Activated gamma-delta T cell treated with Interleukin-2 at 50 U/mL for 16 hours (primary cell): ENCODE data around the gene CDK12.
"Not testable (repeated sequence)": the region's sequence is repeated elsewhere in the genome, so short reads cannot be mapped to it uniquely, and the experiment has no call there.

Experiments used
- DNase-seq: peaks from one replicate; pipeline ENCODE4 v3.0.0-alpha.2; 2020

CDK12 gene

DNA sequence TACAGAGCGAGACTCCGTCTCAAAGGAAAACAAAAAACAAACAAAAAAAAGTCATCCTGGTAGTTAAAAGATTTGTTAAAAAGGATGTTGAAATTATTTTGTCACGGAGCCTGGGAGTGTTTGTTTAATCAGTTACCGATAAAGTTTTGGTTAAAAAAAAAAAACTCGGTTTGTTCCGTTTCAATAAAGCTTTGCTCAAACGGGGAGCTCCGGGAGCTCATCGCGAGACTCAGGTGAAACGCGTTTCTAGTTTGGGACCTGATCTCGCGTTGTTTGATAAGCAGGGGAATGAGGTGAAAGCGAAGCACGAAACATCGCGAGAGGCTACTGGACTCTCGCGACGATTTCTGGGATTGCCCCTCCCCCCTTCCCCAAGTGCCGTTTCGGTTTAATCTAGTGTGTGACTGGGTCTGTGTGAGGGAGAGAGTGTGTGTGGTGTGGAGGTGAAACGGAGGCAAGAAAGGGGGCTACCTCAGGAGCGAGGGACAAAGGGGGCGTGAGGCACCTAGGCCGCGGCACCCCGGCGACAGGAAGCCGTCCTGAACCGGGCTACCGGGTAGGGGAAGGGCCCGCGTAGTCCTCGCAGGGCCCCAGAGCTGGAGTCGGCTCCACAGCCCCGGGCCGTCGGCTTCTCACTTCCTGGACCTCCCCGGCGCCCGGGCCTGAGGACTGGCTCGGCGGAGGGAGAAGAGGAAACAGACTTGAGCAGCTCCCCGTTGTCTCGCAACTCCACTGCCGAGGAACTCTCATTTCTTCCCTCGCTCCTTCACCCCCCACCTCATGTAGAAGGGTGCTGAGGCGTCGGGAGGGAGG, at the start of gene CDK12:
Gene CDK12, plus strand, starts transcription at position 374 of the 813 bp plus-strand sequence. CDS start 586 bp downstream, outside the sequence.
- DNase-seq = peak; percentile 94

DNA sequence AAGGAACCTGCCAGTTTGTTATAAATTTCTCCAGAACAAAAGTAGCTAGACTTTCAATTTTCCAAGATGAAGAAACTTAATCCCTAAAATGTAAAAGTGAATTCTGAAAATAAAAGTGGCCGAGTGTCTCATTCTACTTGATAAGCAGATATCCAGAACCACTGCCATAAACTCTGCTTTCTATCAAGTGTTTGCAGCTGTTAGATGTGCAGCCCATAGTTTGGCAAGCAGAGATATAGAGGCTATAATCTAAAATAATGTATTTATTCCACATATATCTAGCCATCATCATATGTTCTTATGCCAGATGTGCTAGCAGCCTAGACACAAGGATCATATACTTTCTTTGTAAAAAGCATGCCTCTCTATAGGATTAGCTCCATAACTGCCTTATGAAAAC, 45.1 kb upstream of the CDK12 start:
- no peak for DNase-seq

DNA sequence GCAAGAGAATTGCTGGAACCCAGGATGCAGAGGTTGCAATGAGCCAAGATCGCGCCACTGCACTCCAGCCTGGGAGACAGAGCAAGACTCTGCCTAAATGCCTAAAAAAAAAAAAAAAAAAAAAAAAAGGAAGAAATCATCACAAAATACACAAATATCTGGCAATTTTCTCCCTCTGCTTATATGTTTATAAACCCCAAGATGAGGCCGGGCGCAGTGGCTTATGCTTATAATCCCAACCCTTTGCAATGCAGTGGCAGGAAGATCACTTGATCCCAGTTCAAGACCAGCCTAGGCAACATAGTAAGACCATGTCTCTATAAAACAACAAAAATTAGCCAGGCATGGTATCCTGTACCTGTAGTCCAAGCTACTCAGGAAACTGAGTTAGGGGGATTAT, 31.7 kb upstream of the CDK12 start:
- DNase-seq = no peak

DNA sequence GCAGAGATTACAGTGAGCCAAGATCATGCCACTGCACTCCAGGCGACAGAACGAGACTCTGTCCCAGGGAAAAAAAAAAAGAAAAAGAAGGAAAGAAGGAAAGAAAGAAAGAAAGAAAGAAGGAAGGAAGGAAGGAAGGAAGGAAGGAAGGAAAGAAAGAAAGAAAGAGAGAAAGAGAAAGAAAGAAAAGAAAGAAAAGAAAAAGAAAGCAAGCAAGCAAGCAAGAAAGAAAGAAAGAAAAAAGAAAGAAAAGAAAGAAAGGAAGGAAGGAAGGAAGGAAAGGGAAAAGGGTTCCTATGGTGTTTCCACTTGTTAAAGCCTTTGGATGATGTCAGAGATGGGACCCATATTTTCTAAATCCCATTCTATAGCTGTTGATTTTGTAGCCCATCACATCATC, 21.4 kb upstream of the CDK12 start:
- DNase-seq = not testable (repeated sequence)

DNA sequence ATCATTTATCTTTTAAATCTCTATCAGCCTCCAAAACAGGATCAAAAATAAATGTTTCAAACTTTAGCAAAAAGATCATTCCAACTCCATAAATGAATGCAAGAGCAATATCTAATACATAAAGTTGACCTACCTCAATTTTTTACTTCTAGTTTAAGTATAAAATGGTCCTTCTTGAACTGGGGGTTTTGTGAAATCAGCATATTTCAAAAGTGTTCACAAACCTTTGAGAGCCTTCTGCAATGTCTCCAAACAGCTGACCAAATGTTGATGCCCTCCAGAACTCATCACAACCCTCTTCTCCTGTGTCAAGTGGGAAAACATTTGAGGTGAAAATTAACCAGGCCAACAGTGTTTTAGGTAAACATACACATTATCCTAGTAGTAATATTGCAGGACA, 18.0 kb upstream of the CDK12 start:
- no peak for DNase-seq

DNA sequence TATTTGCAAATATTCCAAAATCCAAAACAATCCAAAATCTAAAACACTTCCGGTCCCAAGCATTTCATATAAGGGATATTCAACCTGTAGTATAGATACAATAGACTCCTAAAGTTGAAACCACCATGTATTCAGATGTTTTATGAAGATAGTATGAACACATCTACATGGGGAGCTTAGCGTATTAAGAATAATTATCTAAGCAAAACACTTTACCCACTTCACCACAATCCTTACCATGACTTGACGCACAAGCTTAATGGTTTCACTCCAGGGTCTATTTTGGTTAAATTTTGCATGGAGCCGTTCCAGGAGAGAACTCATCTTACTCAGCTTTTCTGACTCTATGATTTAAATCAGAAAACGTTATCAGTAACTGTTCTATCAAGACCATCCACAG, 13.7 kb upstream of the CDK12 start:
- DNase-seq = no peak

DNA sequence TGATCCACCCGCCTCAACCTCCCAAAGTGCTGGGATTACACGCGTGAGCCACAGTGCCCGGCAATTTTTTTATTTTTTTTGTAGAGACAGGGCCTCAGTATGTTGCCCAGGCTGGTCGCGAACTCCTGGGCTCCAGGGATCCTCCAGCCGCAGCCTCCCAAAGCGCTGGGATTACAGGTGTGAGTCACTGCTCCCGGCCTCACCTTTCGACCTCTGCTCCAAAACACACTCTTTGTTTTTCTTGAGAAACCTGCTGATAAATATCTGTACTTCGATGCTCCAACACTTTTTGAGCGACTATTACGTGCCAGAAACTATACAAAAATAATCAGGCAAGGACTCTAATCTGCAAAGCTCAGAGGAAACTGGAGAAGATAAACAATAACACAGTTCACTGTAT, 11.2 kb upstream of the CDK12 start:
- no peak for DNase-seq

DNA sequence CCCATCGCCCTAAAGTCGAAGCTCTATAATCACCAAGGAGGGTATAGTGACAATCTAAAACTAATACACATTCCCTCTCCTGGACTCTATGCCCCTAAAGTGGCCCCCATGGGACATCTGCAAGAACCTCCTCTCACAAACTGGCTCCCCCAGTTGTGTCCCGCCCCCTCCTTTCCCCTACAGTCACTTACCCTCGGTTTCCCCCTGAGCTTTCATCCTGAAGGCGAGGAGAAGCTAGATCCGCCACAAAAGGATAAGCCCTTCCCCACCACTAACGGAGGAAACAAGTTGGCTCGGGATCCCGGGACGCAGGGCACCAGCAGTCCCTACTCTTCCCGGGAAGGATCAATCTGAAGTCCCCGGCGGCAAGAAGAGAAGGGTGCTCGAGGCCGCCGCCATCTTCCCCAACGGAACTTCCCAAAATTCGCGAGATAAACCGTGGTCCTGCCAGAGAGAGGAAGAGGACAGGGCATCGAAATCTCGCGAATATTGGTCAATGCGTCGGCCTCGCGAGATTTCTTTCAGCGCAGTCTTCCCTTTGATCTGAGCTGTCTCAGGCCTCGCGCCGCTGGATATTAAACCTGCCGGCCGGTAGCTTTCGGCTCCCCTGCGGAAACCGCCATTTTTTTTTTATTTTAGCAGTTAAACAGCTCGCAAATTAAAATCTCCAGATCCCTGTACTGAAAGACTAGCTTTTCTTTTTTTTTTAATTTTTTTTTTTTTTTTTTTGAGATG, 10.3 kb upstream of the CDK12 start, which contains the start of gene MED1:
Gene MED1, minus strand, starts transcription at position 417 of the 735 bp plus-strand sequence. Its CDS starts 201 bp downstream, at position 216.
- DNase-seq = peak; percentile 88

DNA sequence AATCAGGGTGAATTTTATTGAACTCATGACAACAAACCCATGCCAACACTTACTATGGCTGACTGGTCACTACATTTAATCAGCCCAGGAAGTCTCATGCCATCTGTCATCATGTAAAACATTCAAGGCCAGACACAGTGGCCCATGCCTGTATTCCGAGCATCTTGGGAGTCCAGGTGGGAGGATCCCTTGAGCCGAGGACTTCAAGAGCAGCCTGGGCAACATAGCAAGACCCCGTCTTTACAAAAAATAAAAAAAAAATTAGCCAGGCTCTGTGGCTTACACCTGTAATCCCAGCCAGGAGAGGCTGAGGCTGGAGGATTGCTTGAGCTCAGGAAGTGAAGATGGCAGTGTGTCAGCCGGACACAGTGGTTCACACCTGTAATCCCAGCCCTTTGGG, 5.4 kb upstream of the CDK12 start:
- no peak for DNase-seq

DNA sequence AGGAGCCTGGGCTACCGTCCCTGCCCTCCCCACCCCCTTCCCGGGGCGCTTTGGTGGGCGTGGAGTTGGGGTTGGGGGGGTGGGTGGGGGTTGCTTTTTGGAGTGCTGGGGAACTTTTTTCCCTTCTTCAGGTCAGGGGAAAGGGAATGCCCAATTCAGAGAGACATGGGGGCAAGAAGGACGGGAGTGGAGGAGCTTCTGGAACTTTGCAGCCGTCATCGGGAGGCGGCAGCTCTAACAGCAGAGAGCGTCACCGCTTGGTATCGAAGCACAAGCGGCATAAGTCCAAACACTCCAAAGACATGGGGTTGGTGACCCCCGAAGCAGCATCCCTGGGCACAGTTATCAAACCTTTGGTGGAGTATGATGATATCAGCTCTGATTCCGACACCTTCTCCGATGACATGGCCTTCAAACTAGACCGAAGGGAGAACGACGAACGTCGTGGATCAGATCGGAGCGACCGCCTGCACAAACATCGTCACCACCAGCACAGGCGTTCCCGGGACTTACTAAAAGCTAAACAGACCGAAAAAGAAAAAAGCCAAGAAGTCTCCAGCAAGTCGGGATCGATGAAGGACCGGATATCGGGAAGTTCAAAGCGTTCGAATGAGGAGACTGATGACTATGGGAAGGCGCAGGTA, 762 bp downstream of the CDK12 start:
- peak; percentile 9 for DNase-seq

DNA sequence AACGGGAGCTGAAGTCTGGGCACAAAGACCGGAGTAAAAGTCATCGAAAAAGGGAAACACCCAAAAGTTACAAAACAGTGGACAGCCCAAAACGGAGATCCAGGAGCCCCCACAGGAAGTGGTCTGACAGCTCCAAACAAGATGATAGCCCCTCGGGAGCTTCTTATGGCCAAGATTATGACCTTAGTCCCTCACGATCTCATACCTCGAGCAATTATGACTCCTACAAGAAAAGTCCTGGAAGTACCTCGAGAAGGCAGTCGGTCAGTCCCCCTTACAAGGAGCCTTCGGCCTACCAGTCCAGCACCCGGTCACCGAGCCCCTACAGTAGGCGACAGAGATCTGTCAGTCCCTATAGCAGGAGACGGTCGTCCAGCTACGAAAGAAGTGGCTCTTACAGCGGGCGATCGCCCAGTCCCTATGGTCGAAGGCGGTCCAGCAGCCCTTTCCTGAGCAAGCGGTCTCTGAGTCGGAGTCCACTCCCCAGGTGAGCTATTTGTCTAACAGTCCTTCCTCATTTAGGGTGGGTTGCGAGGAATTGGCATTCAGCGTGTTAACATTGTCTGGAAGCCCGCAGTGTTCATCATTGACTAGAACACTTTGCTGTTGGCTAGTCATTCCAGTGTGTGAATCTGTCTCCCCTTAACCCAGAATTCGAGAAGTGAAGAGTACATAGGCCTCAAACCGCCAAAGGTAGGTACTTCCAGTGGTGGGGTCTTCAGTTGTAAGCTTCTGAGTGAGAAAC, 1.5 kb downstream of the CDK12 start:
- DNase-seq = no peak

DNA sequence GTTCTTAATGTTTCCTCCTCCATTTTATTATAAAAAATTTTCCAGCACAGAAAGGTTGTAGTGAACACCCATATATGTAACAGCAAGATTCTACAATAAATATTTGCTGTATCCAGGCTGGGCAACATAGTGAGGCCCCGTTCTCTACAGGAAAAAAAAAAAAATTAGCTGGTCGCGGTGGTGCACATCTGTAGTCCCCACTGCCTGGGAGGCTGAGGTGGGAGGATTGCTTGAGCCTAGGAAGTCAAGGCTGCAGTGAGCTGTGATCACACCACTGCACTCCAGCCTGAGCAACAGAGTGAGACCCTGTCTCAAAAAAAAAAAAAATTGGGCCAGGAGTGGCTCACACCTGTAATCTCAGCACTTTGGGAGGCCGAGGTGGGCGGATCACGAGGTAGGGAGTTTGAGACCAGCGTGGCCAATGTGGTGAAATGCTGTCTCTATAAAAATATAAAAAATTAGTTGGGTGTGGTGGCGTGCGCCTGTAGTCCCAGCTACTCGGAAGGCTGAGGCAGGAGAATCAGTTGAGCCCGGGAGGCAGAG, 3.4 kb downstream of the CDK12 start:
- DNase-seq = not testable (repeated sequence)

DNA sequence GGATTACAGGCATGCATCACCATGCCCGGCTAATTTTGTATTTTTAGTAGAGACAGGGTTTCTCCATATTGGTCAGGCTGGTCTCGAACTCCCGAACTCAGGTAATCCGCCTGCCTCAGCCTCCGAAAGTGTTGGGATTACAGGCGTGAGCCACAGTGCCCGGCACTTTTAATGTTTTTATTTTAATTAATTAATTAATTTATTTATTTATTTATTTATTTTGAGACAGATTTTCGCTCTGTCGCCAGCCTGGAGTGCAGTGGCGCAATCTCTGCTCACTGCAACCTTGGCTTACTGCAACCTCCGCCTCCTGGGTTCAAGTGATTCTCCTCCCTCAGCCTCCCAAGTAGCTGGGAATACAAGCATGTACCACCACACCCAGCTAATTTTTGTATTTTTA, 7.3 kb downstream of the CDK12 start:
- not testable (repeated sequence) for DNase-seq

DNA sequence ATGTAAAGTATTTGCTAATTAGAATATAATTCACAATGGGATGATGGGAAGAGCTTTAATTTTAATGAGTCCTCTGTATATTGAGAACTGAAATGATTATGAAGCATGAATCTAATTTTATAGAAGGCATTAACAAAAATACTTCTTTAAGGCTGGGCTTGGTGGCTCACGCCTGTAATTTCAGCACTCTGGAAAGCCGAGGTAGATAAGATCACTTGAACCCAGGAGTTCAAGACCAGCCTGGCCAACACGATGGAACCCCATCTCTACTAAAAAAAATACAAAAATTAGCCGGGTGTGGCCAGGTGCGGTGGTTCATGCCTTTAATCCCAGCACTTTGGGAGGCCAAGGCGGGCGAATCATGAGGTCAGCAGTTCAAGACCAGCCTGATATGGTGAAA, 12.0 kb downstream of the CDK12 start:
- DNase-seq = no peak

DNA sequence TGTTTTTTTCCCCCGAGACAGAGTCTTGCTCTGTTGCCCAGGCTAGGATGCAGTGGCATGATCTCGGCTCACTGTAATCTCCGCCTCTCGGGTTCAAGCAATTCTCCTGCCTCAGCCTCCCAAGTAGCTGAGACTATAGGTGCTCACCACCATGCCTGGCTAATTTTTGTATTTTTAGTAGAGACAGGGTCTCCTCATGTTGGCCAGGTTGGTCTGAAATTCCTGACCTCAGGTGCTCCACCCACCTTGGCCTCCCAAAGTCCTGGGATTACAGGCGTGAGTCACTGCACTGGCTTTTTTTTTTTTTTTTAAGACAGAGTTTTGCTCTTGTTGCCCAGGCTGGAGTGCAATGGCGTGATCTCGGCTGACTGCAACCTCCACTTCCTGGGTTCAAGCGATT, 18.3 kb downstream of the CDK12 start:
- not testable (repeated sequence) for DNase-seq

DNA sequence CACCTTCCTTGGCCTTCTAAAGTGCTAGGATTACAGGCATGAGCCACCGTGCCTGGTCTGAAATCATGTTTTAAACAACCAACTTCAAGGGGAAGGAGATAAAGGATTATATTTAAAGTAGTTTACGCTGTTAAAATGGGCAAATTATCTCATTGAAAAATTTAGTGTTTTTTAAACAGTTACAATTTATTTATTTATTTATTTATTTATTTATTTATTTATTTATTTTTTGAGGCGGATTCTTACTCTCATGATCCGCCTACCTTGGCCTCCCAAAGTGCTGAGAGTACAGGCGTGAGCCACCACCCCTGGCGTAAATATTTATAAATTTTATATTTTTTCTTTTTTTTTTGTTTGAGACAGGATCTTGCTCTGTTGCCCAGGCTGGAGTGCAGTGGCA, 22.2 kb downstream of the CDK12 start:
- DNase-seq = no peak

DNA sequence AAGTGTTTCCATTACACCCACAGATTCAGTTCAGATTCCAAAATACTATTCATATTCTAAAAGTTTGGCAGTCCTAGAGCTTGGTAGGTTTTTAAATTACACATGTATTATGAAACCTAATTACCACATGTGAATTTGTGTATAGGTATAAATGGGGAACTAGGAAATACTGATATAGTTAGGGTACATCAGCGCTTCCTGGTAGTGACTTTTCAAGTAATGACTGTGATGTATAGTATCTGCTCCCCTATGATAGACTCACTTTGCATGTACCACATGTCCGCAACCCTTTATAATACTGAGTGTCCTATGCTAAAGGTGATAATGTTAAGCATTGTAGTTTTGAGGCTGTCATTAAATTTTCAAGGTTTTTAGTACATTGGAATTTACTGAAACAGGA, 22.9 kb downstream of the CDK12 start:
- no peak for DNase-seq

DNA sequence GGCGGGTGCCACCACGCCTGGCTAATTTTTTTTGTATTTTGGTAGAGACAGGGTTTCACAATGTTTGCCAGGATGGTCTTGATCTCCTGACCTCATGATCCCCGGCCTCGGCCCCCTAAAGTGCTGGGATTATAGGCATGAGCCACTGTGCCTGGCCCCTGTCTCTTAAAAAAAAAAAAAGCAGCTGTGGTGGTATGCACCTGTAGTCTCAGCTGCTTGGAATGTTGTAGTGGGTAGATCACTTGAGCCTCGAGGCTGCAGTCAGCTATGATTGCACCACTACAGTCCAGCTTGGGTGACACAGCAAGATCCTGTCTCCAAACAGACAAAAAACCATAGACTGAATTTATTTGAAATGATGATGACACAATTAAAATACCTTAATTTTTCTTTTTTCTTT, 24.3 kb downstream of the CDK12 start:
- no peak for DNase-seq

DNA sequence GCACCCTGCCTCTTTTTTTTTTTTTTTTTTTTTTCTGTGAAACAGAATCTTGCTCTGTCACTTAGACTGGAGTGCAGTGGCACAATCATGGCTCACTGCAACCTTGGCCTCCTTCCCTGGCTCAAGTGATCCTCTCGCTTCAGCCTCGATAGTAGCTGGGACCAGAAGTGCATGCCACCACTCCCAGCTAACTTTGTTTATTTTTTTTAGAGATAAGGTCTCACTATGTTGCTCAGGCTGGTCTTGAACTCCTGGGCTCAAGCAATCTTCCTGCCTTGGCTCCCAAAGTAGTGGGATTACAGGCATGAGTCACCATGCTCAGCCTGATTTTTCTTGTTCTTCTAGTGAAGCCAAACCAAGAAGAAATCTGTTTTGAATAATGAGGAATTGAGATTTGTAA, 25.0 kb downstream of the CDK12 start:
- no peak for DNase-seq

DNA sequence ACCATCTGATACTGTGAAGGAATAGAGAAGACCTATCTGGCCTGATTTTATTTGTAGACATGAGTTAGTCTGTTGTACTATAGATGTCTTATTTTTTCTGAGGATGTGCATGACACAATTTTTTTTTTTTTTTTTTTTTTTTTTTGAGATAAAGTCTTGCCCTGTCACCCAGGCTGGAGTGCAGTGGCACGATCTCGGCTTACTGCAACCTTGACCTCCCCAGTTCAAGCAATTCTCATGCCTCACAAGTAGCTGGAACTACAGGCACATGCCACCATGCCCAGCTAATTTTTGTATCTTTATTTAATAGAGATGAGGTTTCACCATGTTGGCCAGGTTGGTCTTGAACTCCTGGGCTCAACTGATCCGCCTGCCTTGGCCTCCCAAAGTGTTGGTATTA, 26.2 kb downstream of the CDK12 start:
- not testable (repeated sequence) for DNase-seq

DNA sequence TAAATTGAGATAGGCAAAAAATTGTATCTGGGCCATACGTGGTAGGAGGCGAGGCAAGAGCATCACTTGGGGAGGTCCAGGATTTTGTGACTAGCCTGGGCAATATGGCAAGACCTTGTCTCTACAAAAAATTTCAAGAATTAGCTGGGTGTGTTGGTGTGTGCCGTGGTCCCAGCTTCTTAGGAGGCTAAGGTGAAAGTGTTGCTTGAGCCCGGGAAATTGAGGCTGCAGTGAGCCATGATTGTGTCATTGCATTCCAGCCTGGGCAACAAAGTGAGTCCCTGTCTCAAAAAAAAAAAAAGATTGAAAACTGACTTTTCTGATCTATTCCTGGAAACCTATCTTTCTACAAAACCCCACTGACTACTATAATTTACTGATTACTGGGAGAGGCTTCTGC, 26.7 kb downstream of the CDK12 start:
- no peak for DNase-seq

DNA sequence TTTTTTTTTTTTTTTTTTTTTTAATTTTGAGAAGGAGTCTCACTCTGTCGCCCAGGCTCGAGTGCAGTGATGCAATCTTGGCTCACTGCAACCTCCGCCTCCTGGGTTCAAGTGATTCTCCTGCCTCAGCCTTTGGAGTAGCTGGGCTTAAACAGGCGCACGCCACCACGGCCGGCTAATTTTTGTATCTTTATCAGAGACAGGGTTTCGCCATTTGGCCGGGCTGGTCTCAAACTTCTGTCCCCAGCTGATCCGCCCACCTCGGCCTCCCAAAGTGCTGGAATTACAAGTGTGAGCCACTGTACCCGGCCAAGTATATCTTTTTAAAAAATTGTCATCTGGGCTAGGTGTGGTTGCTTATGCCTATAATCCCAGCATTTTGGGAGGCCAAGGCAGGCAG, 35.6 kb downstream of the CDK12 start:
- DNase-seq = not testable (repeated sequence)

DNA sequence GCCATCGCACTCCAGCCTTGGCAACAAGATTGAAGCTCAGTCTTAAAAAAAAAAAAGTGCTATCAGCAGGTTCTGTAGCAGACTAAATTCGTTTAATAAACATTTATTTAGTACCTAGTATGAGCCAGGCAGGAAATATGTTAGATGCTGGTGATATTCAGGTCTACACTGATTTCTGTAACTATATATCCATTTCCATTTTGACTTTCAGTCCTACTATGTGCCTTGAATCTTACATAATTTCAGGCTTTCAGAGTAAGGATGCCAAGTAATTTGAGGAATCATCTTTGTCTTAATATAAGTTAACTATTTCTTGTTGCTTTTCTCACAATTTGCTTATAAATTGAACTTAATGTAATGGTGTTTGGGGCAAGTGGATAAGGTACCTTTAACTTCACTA, 46.2 kb downstream of the CDK12 start:
- DNase-seq = no peak
